OCI-LY3 (cell line): ENCODE measurements around the gene MTMR1.

Experiments used
- H2AFZ ChIP-seq: fragments of 200-600, 300-600 bp; shearing (Covaris generic); 2 replicates; pipeline ENCODE4 v1.6.0; 2014; ENCODE audit warnings: antibody characterized with exemption, low read depth, low read length
- H3K27ac ChIP-seq: fragments of 200-600, 300-600 bp; sonication (generic); 2 replicates; pipeline ENCODE4 v1.5.1; 2014; ENCODE audit warnings: mild to moderate bottlenecking, low read length, moderate library complexity, mixed read lengths
- H3K27me3 ChIP-seq: fragments of 200-600, 300-600 bp; sonication (generic); 2 replicates; pipeline ENCODE4 v1.6.1; 2014; ENCODE audit warnings: low read depth, low read length, mixed read lengths
- H3K36me3 ChIP-seq: fragments of 200-600, 300-600 bp; sonication (generic); replicated peaks from 2 replicates; pipeline ENCODE3; 2014; ENCODE audit warnings: low read depth, low read length, mixed read lengths
- H3K4me1 ChIP-seq: fragments of 300-600, 200-600 bp; sonication (generic); 2 replicates; pipeline ENCODE4 v1.6.1; 2014; ENCODE audit warnings: low read length, mixed read lengths
- H3K4me2 ChIP-seq: fragments of 200-600, 300-600 bp; sonication (generic); 2 replicates; pipeline ENCODE4 v1.6.1; 2014; ENCODE audit warnings: low read length, mixed read lengths
- H3K4me3 ChIP-seq: fragments of 300-600, 200-600 bp; sonication (generic); 2 replicates; pipeline ENCODE4 v1.5.1; 2014; ENCODE audit warnings: antibody characterized with exemption, mild to moderate bottlenecking, low read length, moderate library complexity
- H3K79me2 ChIP-seq: fragments of 300-600, 200-600 bp; shearing (Covaris generic); 2 replicates; pipeline ENCODE4 v1.6.1; 2014; ENCODE audit warnings: mild to moderate bottlenecking, low read length, mixed read lengths
- H3K9ac ChIP-seq: fragments of 300-600, 200-600 bp; shearing (Covaris generic); 2 replicates; pipeline ENCODE4 v1.6.0; 2014; ENCODE audit warnings: mild to moderate bottlenecking, low read length, moderate library complexity
- H3K9me3 ChIP-seq: fragments of 200-600, 300-600 bp; shearing (Covaris generic); 2 replicates; pipeline ENCODE4 v1.6.1; 2014; ENCODE audit warnings: low read length, mixed read lengths; ENCODE audit not compliant: insufficient read depth
- H4K20me1 ChIP-seq: fragments of 200-600, 300-600 bp; sonication (generic); 2 replicates; pipeline ENCODE4 v1.6.1; 2016; ENCODE audit warnings: low read length, mixed read lengths; ENCODE audit not compliant: insufficient read depth
- CTCF ChIP-seq: fragments of 200-600, 300-600 bp; sonication (generic); IDR thresholded peaks from 2 replicates; pipeline ENCODE4 v1.5.1; 2014; ENCODE audit warnings: antibody characterized with exemption, low read length, low read depth
- EZH2phosphoT487 ChIP-seq: fragments of 200-600 bp; shearing (Covaris generic); IDR thresholded peaks from 2 replicates; pipeline ENCODE4 v1.6.1; 2018; ENCODE audit warnings: antibody characterized with exemption, mixed run types, low read depth

The MTMR1 gene

GRCh38 chrX:150663073-150663472 is 30.1 kb upstream of the MTMR1 start:
- Histone ChIP-seq H3K79me2 (no peaks in the 10 kb centered on the region), H3K9ac (no peak overlapping the region), H3K36me3 (peaks cover 15% of the 10 kb centered on the region), H3K4me3 (no peak overlapping the region), H3K27me3 (no peaks in the 10 kb centered on the region), H3K9me3 (no peaks in the 10 kb centered on the region), H3K4me2 (no peak overlapping the region), H2AFZ (no peak overlapping the region), H3K27ac (no peak overlapping the region), H4K20me1 (no peaks in the 10 kb centered on the region), H3K4me1 (peaks cover 14% of the 10 kb centered on the region)
- no peak for TF ChIP-seq EZH2phosphoT487
- TF ChIP-seq CTCF, result no peak

GRCh38 chrX:150664290-150664689 is 28.9 kb upstream of the MTMR1 start:
- Histone ChIP-seq H3K4me1 (peaks cover 14% of the 10 kb centered on the region), H3K9ac (no peak overlapping the region), H4K20me1 (no peaks in the 10 kb centered on the region), H3K27me3 (no peaks in the 10 kb centered on the region), H3K36me3 (peaks cover 15% of the 10 kb centered on the region), H3K27ac (no peak overlapping the region), H3K4me3 (no peak overlapping the region), H3K4me2 (no peak overlapping the region), H3K9me3 (no peaks in the 10 kb centered on the region), H3K79me2 (no peaks in the 10 kb centered on the region), H2AFZ (no peak overlapping the region)
- no peak for TF ChIP-seq CTCF
- no peak for TF ChIP-seq EZH2phosphoT487

GRCh38 chrX:150676221-150676620 is 17.0 kb upstream of the MTMR1 start:
- H2AFZ ChIP-seq, result no peak overlapping the region
- H3K79me2 ChIP-seq, result no peaks in the 10 kb centered on the region
- H3K27me3 ChIP-seq, result no peaks in the 10 kb centered on the region
- H3K9me3 ChIP-seq, result no peaks in the 10 kb centered on the region
- H3K9ac ChIP-seq, result no peak overlapping the region
- no peaks in the 10 kb centered on the region; the same call in 1 of the 2 replicates for H3K4me1 ChIP-seq
- no peak overlapping the region for H3K4me2 ChIP-seq
- H3K4me3 ChIP-seq, result no peak overlapping the region
- H4K20me1 ChIP-seq, result no peaks in the 10 kb centered on the region
- H3K27ac ChIP-seq, result no peak overlapping the region
- no peaks in the 10 kb centered on the region for H3K36me3 ChIP-seq
- TF ChIP-seq EZH2phosphoT487, result no peak
- no peak for TF ChIP-seq CTCF

- no peak overlapping the region for H3K9ac ChIP-seq
- peak overlapping the region; percentile 50 for H3K4me2 ChIP-seq
- 0 out of 2 replicates have a peak overlapping the region, but pooled peaks have one; percentile 57 for H2AFZ ChIP-seq
- H3K27ac ChIP-seq, result no peak overlapping the region
- TF ChIP-seq EZH2phosphoT487 (no peak), CTCF (peak; percentile 73)
- H4K20me1 ChIP-seq, result no peaks in the 10 kb centered on the region
- no peaks in the 10 kb centered on the region; the same call in none of the 2 replicates for H3K4me1 ChIP-seq
- no peaks in the 10 kb centered on the region for H3K79me2 ChIP-seq
- H3K4me3 ChIP-seq, result no peak overlapping the region
- H3K9me3 ChIP-seq, result no peaks in the 10 kb centered on the region
- no peaks in the 10 kb centered on the region for H3K36me3 ChIP-seq
- no peaks in the 10 kb centered on the region for H3K27me3 ChIP-seq
Observed at GRCh38 chrX:150680974-150681373, 12.2 kb upstream of the MTMR1 start.
